ENCODE data around the gene TNIK. TPM values are rescaled to one million over a fixed set of nuclear protein-coding genes. Genes with fewer than 3 reads are reported as not detected.

TNIK gene
- total RNA-seq, 1 experiment from 2014 or later = 0.69 TPM

GRCh38 chr3:171254315-171254714 lies 205.9 kb downstream of the TNIK start:
- DNase-seq (ENCODE audit: low spot score) = no peak
- intact Hi-C loops (cut with micrococcal nuclease; ENCODE audit: unreplicated experiment) = no loop called here
- no peaks in the 10 kb centered on the region for H3K4me1 ChIP-seq (ENCODE audit: insufficient read depth, low read length, poor library complexity, severe bottlenecking)
- no peaks in the 10 kb centered on the region for H3K9me3 ChIP-seq (ENCODE audit: low read depth, low read length, poor library complexity, severe bottlenecking)
- BruUV-seq (replicated peaks) = no TSS peak
- H3K4me3 ChIP-seq (ENCODE audit: low read depth, low read length, poor library complexity, severe bottlenecking) = no peak overlapping the region
- H3K27me3 ChIP-seq (replicated peaks; ENCODE audit: insufficient read depth, low read depth, low read length, poor library complexity) = no peaks in the 10 kb centered on the region
- ChIA-PET POLR2A (ENCODE audit: low non-redundant PET) (no interaction called here), CTCF (no interaction called here)
- no peak overlapping the region for H3K27ac ChIP-seq (ENCODE audit: low read depth, low read length, poor library complexity, severe bottlenecking)
- no peak for TF ChIP-seq EZH2 (IDR thresholded peaks at IDR 0.05; ENCODE audit: borderline replicate concordance, low read depth, low read length, poor library complexity, severe bottlenecking)
- TF ChIP-seq, protein P1, sequence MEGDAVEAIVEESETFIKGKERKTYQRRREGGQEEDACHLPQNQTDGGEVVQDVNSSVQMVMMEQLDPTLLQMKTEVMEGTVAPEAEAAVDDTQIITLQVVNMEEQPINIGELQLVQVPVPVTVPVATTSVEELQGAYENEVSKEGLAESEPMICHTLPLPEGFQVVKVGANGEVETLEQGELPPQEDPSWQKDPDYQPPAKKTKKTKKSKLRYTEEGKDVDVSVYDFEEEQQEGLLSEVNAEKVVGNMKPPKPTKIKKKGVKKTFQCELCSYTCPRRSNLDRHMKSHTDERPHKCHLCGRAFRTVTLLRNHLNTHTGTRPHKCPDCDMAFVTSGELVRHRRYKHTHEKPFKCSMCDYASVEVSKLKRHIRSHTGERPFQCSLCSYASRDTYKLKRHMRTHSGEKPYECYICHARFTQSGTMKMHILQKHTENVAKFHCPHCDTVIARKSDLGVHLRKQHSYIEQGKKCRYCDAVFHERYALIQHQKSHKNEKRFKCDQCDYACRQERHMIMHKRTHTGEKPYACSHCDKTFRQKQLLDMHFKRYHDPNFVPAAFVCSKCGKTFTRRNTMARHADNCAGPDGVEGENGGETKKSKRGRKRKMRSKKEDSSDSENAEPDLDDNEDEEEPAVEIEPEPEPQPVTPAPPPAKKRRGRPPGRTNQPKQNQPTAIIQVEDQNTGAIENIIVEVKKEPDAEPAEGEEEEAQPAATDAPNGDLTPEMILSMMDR (conservative IDR thresholded peaks at IDR 0.05; ENCODE audit: low read depth, low read length) = no peak
- no peaks in the 10 kb centered on the region for H3K36me3 ChIP-seq (ENCODE audit: insufficient read depth, low read length, poor library complexity, severe bottlenecking)

- ChIA-PET CTCF (no interaction called here), POLR2A (ENCODE audit: low non-redundant PET) (no interaction called here)
- Histone ChIP-seq H3K27me3 (replicated peaks; ENCODE audit: insufficient read depth, low read depth, low read length, poor library complexity) (no peaks in the 10 kb centered on the region), H3K9me3 (ENCODE audit: low read depth, low read length, poor library complexity, severe bottlenecking) (no peaks in the 10 kb centered on the region), H3K4me3 (ENCODE audit: low read depth, low read length, poor library complexity, severe bottlenecking) (no peak overlapping the region), H3K36me3 (ENCODE audit: insufficient read depth, low read length, poor library complexity, severe bottlenecking) (no peaks in the 10 kb centered on the region), H3K4me1 (ENCODE audit: insufficient read depth, low read length, poor library complexity, severe bottlenecking) (no peaks in the 10 kb centered on the region), H3K27ac (ENCODE audit: low read depth, low read length, poor library complexity, severe bottlenecking) (no peak overlapping the region)
- BruUV-seq (replicated peaks) = no TSS peak
- intact Hi-C loops (cut with micrococcal nuclease; ENCODE audit: unreplicated experiment) = no loop called here
- no peak for DNase-seq (ENCODE audit: low spot score)
- TF ChIP-seq EZH2 (IDR thresholded peaks at IDR 0.05; ENCODE audit: borderline replicate concordance, low read depth, low read length, poor library complexity, severe bottlenecking) = no peak
- TF ChIP-seq, protein P1 (conservative IDR thresholded peaks at IDR 0.05; ENCODE audit: low read depth, low read length) = no peak
Measured at GRCh38 chr3:171251835-171252234, 208.4 kb downstream of the TNIK start.

GRCh38 chr3:171250444-171250843 lies 209.8 kb downstream of the TNIK start:
- Histone ChIP-seq H3K9me3 (ENCODE audit: low read depth, low read length, poor library complexity, severe bottlenecking) (no peaks in the 10 kb centered on the region), H3K4me1 (ENCODE audit: insufficient read depth, low read length, poor library complexity, severe bottlenecking) (no peaks in the 10 kb centered on the region), H3K36me3 (ENCODE audit: insufficient read depth, low read length, poor library complexity, severe bottlenecking) (no peaks in the 10 kb centered on the region), H3K4me3 (ENCODE audit: low read depth, low read length, poor library complexity, severe bottlenecking) (no peak overlapping the region), H3K27me3 (replicated peaks; ENCODE audit: insufficient read depth, low read depth, low read length, poor library complexity) (no peaks in the 10 kb centered on the region), H3K27ac (ENCODE audit: low read depth, low read length, poor library complexity, severe bottlenecking) (no peak overlapping the region)
- BruUV-seq (replicated peaks) = no TSS peak
- POLR2A ChIA-PET (ENCODE audit: low non-redundant PET) = no interaction called here
- TF ChIP-seq, protein P1 (conservative IDR thresholded peaks at IDR 0.05; ENCODE audit: low read depth, low read length) = no peak
- no peak for TF ChIP-seq EZH2 (IDR thresholded peaks at IDR 0.05; ENCODE audit: borderline replicate concordance, low read depth, low read length, poor library complexity, severe bottlenecking)
- DNase-seq (ENCODE audit: low spot score) = no peak
- CTCF ChIA-PET = no interaction called here
- intact Hi-C loops (cut with micrococcal nuclease; ENCODE audit: unreplicated experiment) = no loop called here

Data from A673 (cell line).